AG09319 (cell line): ENCODE measurements around the gene SLC6A18.

Experiments used
- DNase-seq: peaks from one replicate; pipeline ENCODE4 v3.0.0-alpha.2; 2010; ENCODE audit warnings: low read depth; ENCODE audit errors: extremely low read depth
- CTCF ChIP-seq: IDR thresholded peaks from 2 replicates; pipeline ENCODE4 v1.5.1; 2011; ENCODE audit warnings: low read depth, mild to moderate bottlenecking, inconsistent platforms, low read length, moderate library complexity

SLC6A18 gene

GRCh38 chr5:1240496-1241260 is 15.5 kb downstream of the SLC6A18 start:
- no peak for TF ChIP-seq CTCF
- DNase-seq: no peak

GRCh38 chr5:1241509-1242080 is 16.4 kb downstream of the SLC6A18 start:
- DNase-seq: no peak
- no peak for TF ChIP-seq CTCF

GRCh38 chr5:1242733-1243486 is 17.7 kb downstream of the SLC6A18 start:
- no peak for DNase-seq
- TF ChIP-seq CTCF: no peak

GRCh38 chr5:1243487-1244130 is 18.4 kb downstream of the SLC6A18 start:
- no peak for DNase-seq
- TF ChIP-seq CTCF: no peak

GRCh38 chr5:1244255-1244654 is 19.1 kb downstream of the SLC6A18 start:
- DNase-seq: no peak

GRCh38 chr5:1244976-1245375 is 19.8 kb downstream of the SLC6A18 start:
- no peak for TF ChIP-seq CTCF
- no peak for DNase-seq

More at GRCh38 chr5:1244255-1244654, 19.1 kb downstream of the SLC6A18 start:
- no peak for TF ChIP-seq CTCF
